GM18502 (cell line): ENCODE measurements around the gene TSC22D3.

Source experiments
- ATAC-seq: cut with Tn5 transposase; IDR thresholded peaks from one replicate; pipeline ENCODE4 v1.9.1; 2021; ENCODE audit warnings: mild to moderate bottlenecking; ENCODE audit not compliant: unreplicated experiment, poor library complexity

TSC22D3 gene

GRCh38 chrX:107713543-107714205 is 61.9 kb downstream of the TSC22D3 start:
- ATAC-seq: no peak

GRCh38 chrX:107713203-107713542 is 62.4 kb downstream of the TSC22D3 start:
- ATAC-seq: no peak

GRCh38 chrX:107712231-107713202 is 63.1 kb downstream of the TSC22D3 start:
- no peak for ATAC-seq

GRCh38 chrX:107711521-107712181 is 63.9 kb downstream of the TSC22D3 start:
- no peak for ATAC-seq

- peak; percentile 95 for ATAC-seq
Measured at GRCh38 chrX:107710617-107711391, 64.8 kb downstream of the TSC22D3 start.

GRCh38 chrX:107709266-107709806 is 66.3 kb downstream of the TSC22D3 start:
- ATAC-seq: no peak

- no peak for ATAC-seq
Measured at GRCh38 chrX:107708762-107709161, 66.8 kb downstream of the TSC22D3 start.

- ATAC-seq: no peak
Measured at GRCh38 chrX:107707866-107708265, 67.7 kb downstream of the TSC22D3 start.

GRCh38 chrX:107706309-107706708 is 69.3 kb downstream of the TSC22D3 start:
- no peak for ATAC-seq

GRCh38 chrX:107704587-107704986 is 71.0 kb downstream of the TSC22D3 start:
- ATAC-seq: no peak

GRCh38 chrX:107704181-107704580 is 71.4 kb downstream of the TSC22D3 start:
- no peak for ATAC-seq

- peak; percentile 81 for ATAC-seq
Measured at GRCh38 chrX:107701493-107702121, 74.0 kb downstream of the TSC22D3 start.

GRCh38 chrX:107700790-107701189 is 74.8 kb downstream of the TSC22D3 start:
- ATAC-seq: no peak

- no peak for ATAC-seq
Measured at GRCh38 chrX:107700317-107700774, 75.2 kb downstream of the TSC22D3 start.

- no peak for ATAC-seq
Measured at GRCh38 chrX:107699616-107700015, 76.0 kb downstream of the TSC22D3 start.

GRCh38 chrX:107691024-107691448 is 84.6 kb downstream of the TSC22D3 start:
- ATAC-seq: no peak

GRCh38 chrX:107687445-107687844 is 88.1 kb downstream of the TSC22D3 start:
- ATAC-seq: no peak

- ATAC-seq: no peak
Measured at GRCh38 chrX:107686792-107687191, 88.8 kb downstream of the TSC22D3 start.

GRCh38 chrX:107686026-107686425 is 89.6 kb downstream of the TSC22D3 start:
- ATAC-seq: no peak
